ENCODE results near the gene MCUR1. TPM values are rescaled to one million over a fixed set of nuclear protein-coding genes. Genes with fewer than 3 reads are reported as not detected.
"Not testable (repeated sequence)": the region's sequence is repeated elsewhere in the genome, so short reads cannot be mapped to it uniquely, and the experiment has no call there.

Gene MCUR1
- total and polyA plus RNA-seq, 3 experiments from 2014 or later, result 8.4 to 54.8 (median 50.9) TPM

GRCh38 chr6:13772358-13773030 is 41.9 kb downstream of the MCUR1 start:
- ChIA-PET CTCF (interaction anchor here (1.4 kb wide), 1 partner anchor 197 kb away, joined by 4 read pairs; the partner anchor contains the start of gene SIRT5), POLR2A (interaction anchor here (0.6 kb wide), 1 partner anchor 65 kb away, joined by 4 read pairs; no protein-coding TSS in a partner anchor)
- not testable (repeated sequence) for H3K27me3 Mint-ChIP-seq

DNA sequence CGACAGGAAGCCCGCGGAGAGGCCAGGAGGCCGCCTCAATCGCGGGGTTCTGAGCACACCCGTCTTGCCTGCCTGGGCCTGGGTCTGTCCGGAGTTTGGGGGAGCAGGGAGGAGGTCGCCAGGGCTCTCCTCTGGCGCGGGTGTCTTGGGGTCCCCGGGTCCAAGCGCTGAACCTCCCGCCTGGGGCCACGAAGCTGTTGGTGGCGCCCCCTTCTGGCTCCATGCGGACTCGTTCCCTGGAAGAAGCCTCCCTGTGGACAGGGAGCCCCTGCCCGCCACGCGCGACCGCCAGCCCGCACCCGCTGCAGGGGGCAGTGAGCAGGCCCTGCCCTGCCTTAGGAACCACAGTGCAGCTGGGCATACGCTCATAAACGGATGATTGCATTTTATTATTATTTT is 44.7 kb downstream of the MCUR1 start:
- Mint-ChIP-seq H3K27ac (no peak overlapping the region), H3K4me3 (no peak overlapping the region), H3K27me3 (peaks cover 0 to 3% of the 10 kb centered on the region in 2 donors), H3K4me1 (peaks cover 9 to 21% (median 19%) of the 10 kb centered on the region in 3 donors), H3K9me3 (no peaks in the 10 kb centered on the region), H3K36me3 (no peaks in the 10 kb centered on the region)
- H3K27ac ChIP-seq (ENCODE audit: low read depth, low read length), result no peak overlapping the region
- no peak overlapping the region for H3K4me3 ChIP-seq (ENCODE audit: low read length)
- H3K27me3 ChIP-seq (ENCODE audit: insufficient read depth, low read length, poor library complexity, severe bottlenecking), result no peaks in the 10 kb centered on the region
- H3K9me3 ChIP-seq (ENCODE audit: low read length), result no peaks in the 10 kb centered on the region
- POLR2A ChIA-PET, result no interaction called here
- H3K36me3 ChIP-seq (ENCODE audit: insufficient read depth, low read length), result no peaks in the 10 kb centered on the region
- CTCF ChIA-PET, result interaction anchor here (1.0 kb wide), 1 partner anchor 195 kb away, joined by 3 read pairs; the partner anchor contains the start of gene SIRT5
- DNase-seq, result no peak
- H3K4me1 ChIP-seq (ENCODE audit: insufficient read depth, low read length), result peaks cover 9% of the 10 kb centered on the region

More at GRCh38 chr6:13772358-13773030, 41.9 kb downstream of the MCUR1 start:
- DNase-seq; H3K4me3 Mint-ChIP-seq; H3K4me1 Mint-ChIP-seq; H3K27me3 ChIP-seq (ENCODE audit: insufficient read depth, low read length, poor library complexity, severe bottlenecking); H3K27ac ChIP-seq (ENCODE audit: low read depth, low read length); H3K9me3 Mint-ChIP-seq; H3K36me3 Mint-ChIP-seq; H3K9me3 ChIP-seq (ENCODE audit: low read length); H3K27ac Mint-ChIP-seq; H3K4me1 ChIP-seq (ENCODE audit: insufficient read depth, low read length); H3K4me3 ChIP-seq (ENCODE audit: low read length); H3K36me3 ChIP-seq (ENCODE audit: insufficient read depth, low read length): not testable (repeated sequence)

DNA sequence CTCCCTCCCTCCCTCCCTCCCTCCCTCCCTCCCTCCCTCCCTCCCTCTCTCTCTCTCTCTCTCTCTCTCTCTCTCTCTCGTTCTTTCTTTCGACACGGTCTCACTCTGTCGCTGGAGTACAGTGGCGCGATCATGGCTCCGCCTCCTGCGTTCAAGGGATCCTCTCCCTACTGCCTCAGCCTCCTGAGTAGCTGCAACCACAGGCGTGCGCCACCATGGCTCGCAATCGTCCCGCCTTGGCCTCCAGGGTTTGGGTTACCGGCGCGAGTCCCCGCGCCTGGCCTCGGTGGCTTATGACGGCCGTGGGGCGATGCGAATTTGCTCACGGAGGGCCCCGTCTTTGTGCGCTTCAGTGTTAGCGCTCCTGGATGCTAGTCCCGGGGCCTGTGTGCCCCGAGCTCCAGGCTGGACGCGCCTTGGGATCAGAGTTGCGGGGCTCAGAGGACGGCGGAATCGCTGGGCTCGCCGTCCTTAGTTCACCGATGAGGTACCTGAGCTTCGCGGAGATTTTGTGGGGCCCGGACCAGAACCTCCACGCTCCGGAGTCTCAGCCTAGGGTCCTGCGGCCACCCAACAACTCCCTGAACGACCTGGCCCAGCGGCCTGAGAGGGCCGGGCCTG is 45.2 kb downstream of the MCUR1 start:
- no peak overlapping the region for H3K27ac ChIP-seq (ENCODE audit: low read depth, low read length)
- H3K27me3 Mint-ChIP-seq, result peaks cover 0 to 3% of the 10 kb centered on the region in 2 donors
- H3K9me3 ChIP-seq (ENCODE audit: low read length), result no peaks in the 10 kb centered on the region
- no peak overlapping the region for H3K27ac Mint-ChIP-seq
- H3K4me3 Mint-ChIP-seq, result no peak overlapping the region
- H3K27me3 ChIP-seq (ENCODE audit: insufficient read depth, low read length, poor library complexity, severe bottlenecking), result no peaks in the 10 kb centered on the region
- H3K4me3 ChIP-seq (ENCODE audit: low read length), result no peak overlapping the region
- POLR2A ChIA-PET, result no interaction called here
- no peaks in the 10 kb centered on the region for H3K36me3 ChIP-seq (ENCODE audit: insufficient read depth, low read length)
- H3K4me1 Mint-ChIP-seq, result peaks cover 9 to 21% (median 19%) of the 10 kb centered on the region in 3 donors
- no peaks in the 10 kb centered on the region for H3K9me3 Mint-ChIP-seq
- CTCF ChIA-PET, result interaction anchor here (1.0 kb wide), 1 partner anchor 194 kb away, joined by 3 read pairs; the partner anchor contains the start of gene SIRT5
- peaks cover 9% of the 10 kb centered on the region for H3K4me1 ChIP-seq (ENCODE audit: insufficient read depth, low read length)
- H3K36me3 Mint-ChIP-seq, result no peaks in the 10 kb centered on the region
- no peak for DNase-seq

DNA sequence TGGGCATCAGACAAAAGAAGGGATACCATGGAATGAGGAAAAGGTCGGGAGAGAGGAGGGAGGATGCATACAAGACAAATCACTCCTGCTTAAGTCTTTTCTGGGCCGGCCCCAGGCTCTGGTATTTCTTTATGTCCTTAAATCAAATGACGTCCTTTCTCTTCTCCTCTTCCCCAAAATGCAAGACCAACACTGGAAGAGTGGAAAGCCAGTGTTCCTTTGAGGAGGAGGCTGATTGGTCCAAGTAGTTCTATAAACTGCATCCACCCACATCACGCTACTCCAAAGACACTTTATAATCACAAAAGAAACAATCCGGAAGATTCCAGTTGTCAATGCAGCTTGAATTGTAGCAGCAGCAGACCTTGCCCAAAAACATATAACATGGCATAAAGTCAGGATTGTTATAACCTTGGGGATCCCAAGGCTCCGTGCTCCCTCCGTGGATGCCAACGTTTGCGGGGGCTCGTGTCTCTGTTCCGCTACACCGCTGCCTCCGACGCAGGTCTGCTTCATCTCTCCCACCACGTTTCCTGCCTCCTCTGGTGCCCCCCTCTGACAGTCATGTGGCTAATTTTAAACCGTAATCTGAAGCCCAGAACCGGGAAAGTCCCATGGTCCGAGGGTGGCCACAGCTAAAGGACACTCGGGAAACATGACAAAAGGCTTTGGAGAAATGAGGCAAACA is 47.1 kb downstream of the MCUR1 start:
- Mint-ChIP-seq H3K4me3 (peak overlapping the region; percentile 28 to 87 (median 77)), H3K27me3 (peaks cover 0 to 3% of the 10 kb centered on the region in 2 donors), H3K36me3 (no peaks in the 10 kb centered on the region), H3K4me1 (peaks cover 26 to 38% (median 38%) of the 10 kb centered on the region in 3 donors), H3K9me3 (no peaks in the 10 kb centered on the region), H3K27ac (peak overlapping the region in 5 of 8 donors; percentile 78 to 93 (median 80))
- Histone ChIP-seq H3K27me3 (ENCODE audit: insufficient read depth, low read length, poor library complexity, severe bottlenecking) (no peaks in the 10 kb centered on the region), H3K36me3 (ENCODE audit: insufficient read depth, low read length) (no peaks in the 10 kb centered on the region), H3K9me3 (ENCODE audit: low read length) (no peaks in the 10 kb centered on the region), H3K4me3 (ENCODE audit: low read length) (peak overlapping the region; percentile 35), H3K27ac (ENCODE audit: low read depth, low read length) (no peak overlapping the region), H3K4me1 (ENCODE audit: insufficient read depth, low read length) (peaks cover 28% of the 10 kb centered on the region)
- CTCF ChIA-PET, result interaction anchor here (0.6 to 1.3 kb wide), 4 partner anchors 36 to 152 kb away, joined by 3 to 4 read pairs (median 3); partner anchors contain the start of gene NOL7
- peak; percentile 25 to 70 (median 45) for DNase-seq
- POLR2A ChIA-PET, result interaction anchor here (0.6 kb wide), 1 partner anchor 15 kb away, joined by 9 read pairs; no protein-coding TSS in a partner anchor

DNA sequence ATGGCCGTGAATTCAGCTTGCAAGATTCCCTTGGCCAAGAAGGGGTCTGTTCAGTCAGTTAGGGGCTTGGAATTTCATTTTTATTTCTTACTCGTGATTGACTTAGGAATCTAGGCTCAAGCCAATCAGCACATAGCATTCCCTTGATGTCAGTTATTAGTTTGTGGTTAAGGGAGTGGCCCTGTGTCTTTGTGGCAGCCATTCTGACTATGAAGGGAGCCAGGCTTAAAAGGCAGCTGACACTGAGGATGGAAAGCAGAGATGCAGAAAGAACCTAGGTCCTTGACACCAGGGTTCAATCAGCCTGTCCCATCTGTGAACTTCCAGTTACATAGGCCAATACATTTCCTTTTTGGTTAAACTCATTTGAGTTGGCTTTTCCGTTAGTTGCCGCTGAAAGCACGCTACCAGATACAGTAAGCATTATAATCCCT is 48.1 kb downstream of the MCUR1 start:
- Mint-ChIP-seq H3K27ac (no peak overlapping the region), H3K27me3 (peaks cover 0 to 3% of the 10 kb centered on the region in 2 donors), H3K9me3 (no peaks in the 10 kb centered on the region), H3K36me3 (no peaks in the 10 kb centered on the region), H3K4me3 (peak overlapping the region in 2 of 7 donors; percentile 1 to 20), H3K4me1 (peaks cover 31 to 47% (median 45%) of the 10 kb centered on the region in 3 donors)
- Histone ChIP-seq H3K27ac (ENCODE audit: low read depth, low read length) (no peak overlapping the region), H3K9me3 (ENCODE audit: low read length) (no peaks in the 10 kb centered on the region), H3K4me3 (ENCODE audit: low read length) (no peak overlapping the region), H3K36me3 (ENCODE audit: insufficient read depth, low read length) (no peaks in the 10 kb centered on the region), H3K27me3 (ENCODE audit: insufficient read depth, low read length, poor library complexity, severe bottlenecking) (no peaks in the 10 kb centered on the region), H3K4me1 (ENCODE audit: insufficient read depth, low read length) (peaks cover 28% of the 10 kb centered on the region)
- no peak for DNase-seq
- POLR2A ChIA-PET, result no interaction called here
- CTCF ChIA-PET, result interaction anchor here (0.8 to 1.1 kb wide), 2 partner anchors 66 to 151 kb away, joined by 3 to 6 read pairs; partner anchors contain the start of gene NOL7

DNA sequence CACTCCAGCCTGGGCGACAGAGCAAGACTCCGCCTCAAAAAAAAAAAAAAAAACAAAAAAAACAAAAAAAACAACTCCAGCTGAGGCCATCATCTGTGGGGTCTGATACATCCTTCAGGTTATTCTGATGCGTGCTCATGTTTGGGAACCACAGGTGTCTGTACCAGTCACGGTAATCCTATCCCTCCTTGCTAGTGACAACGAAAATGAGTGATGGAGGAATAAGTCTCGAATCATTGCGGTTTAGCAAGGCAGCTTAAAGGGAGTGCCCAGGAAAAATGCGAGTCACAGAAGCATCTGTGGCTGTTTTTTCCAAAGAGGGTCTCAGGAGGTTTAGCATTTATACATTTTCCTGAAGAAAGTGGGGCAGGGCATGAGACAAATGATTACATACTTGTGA is 48.8 kb downstream of the MCUR1 start:
- H3K36me3 ChIP-seq (ENCODE audit: insufficient read depth, low read length), result no peaks in the 10 kb centered on the region
- H3K4me3 Mint-ChIP-seq, result peak overlapping the region in 1 of 7 donors; percentile 3
- peaks cover 28% of the 10 kb centered on the region for H3K4me1 ChIP-seq (ENCODE audit: insufficient read depth, low read length)
- DNase-seq, result no peak
- peaks cover 0 to 3% of the 10 kb centered on the region in 2 donors for H3K27me3 Mint-ChIP-seq
- H3K27ac Mint-ChIP-seq, result peak overlapping the region in 1 of 8 donors; percentile 11
- peaks cover 32 to 47% (median 45%) of the 10 kb centered on the region in 3 donors for H3K4me1 Mint-ChIP-seq
- no peaks in the 10 kb centered on the region for H3K9me3 Mint-ChIP-seq
- CTCF ChIA-PET, result interaction anchor here (0.7 to 1.3 kb wide), 3 partner anchors 12 to 190 kb away, joined by 3 to 4 read pairs (median 3); no protein-coding TSS in a partner anchor
- no peaks in the 10 kb centered on the region for H3K36me3 Mint-ChIP-seq
- H3K4me3 ChIP-seq (ENCODE audit: low read length), result no peak overlapping the region
- POLR2A ChIA-PET, result no interaction called here
- H3K27me3 ChIP-seq (ENCODE audit: insufficient read depth, low read length, poor library complexity, severe bottlenecking), result no peaks in the 10 kb centered on the region
- no peak overlapping the region for H3K27ac ChIP-seq (ENCODE audit: low read depth, low read length)
- no peaks in the 10 kb centered on the region for H3K9me3 ChIP-seq (ENCODE audit: low read length)

GRCh38 chr6:13764996-13765395 is 49.4 kb downstream of the MCUR1 start:
- peaks cover 0 to 3% of the 10 kb centered on the region in 2 donors for H3K27me3 Mint-ChIP-seq
- ChIA-PET POLR2A (no interaction called here), CTCF (interaction anchor here (1.1 to 2.3 kb wide), 4 partner anchors 12 to 65 kb away, joined by 3 to 7 read pairs (median 4); no protein-coding TSS in a partner anchor)
- Histone ChIP-seq H3K27ac (ENCODE audit: low read depth, low read length) (no peak overlapping the region), H3K4me1 (ENCODE audit: insufficient read depth, low read length) (peaks cover 28% of the 10 kb centered on the region), H3K4me3 (ENCODE audit: low read length) (no peak overlapping the region), H3K27me3 (ENCODE audit: insufficient read depth, low read length, poor library complexity, severe bottlenecking) (no peaks in the 10 kb centered on the region), H3K36me3 (ENCODE audit: insufficient read depth, low read length) (no peaks in the 10 kb centered on the region), H3K9me3 (ENCODE audit: low read length) (no peaks in the 10 kb centered on the region)
- H3K4me1 Mint-ChIP-seq, result peaks cover 32 to 47% (median 45%) of the 10 kb centered on the region in 3 donors
- H3K36me3 Mint-ChIP-seq, result no peaks in the 10 kb centered on the region
- H3K4me3 Mint-ChIP-seq, result no peak overlapping the region
- H3K9me3 Mint-ChIP-seq, result no peaks in the 10 kb centered on the region
- no peak overlapping the region for H3K27ac Mint-ChIP-seq
- DNase-seq, result no peak
